Measurements from ENCODE around the gene RNLS. TPM values are rescaled to one million over a fixed set of nuclear protein-coding genes. Genes with fewer than 3 reads are reported as not detected.

Gene RNLS
- total RNA-seq, 1 donor from 2014 or later = 4.4 TPM

DNA sequence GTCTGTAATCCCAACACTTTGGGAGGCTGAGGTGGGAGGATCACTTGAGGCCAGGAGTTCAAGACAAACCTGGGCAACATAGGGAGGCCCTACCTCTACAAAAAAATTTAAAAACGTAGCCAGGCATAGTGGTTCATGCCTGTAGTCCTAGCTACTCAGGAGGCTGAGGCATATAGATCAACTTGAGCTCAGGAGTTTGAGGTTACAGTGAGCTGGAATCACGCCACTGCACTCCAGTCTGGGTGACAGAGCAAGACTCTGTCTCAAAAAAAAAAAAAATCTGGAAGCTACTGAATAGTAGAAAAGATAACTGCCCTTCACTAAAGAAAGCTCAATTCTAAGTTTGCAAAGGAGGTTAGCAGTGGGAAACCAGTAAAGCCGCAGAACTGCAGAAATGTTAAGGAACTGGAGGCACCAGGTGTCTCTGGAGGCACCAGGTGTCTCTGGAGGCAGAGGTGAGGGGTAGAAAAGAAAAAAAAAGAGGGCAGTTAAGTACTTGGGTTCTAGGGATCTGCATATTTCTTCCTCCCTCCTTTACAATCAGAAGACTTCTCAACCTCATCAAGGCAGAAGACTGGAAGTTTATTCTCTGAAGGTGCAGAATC is 56.5 kb downstream of the RNLS start:
- TF ChIP-seq, protein P1, sequence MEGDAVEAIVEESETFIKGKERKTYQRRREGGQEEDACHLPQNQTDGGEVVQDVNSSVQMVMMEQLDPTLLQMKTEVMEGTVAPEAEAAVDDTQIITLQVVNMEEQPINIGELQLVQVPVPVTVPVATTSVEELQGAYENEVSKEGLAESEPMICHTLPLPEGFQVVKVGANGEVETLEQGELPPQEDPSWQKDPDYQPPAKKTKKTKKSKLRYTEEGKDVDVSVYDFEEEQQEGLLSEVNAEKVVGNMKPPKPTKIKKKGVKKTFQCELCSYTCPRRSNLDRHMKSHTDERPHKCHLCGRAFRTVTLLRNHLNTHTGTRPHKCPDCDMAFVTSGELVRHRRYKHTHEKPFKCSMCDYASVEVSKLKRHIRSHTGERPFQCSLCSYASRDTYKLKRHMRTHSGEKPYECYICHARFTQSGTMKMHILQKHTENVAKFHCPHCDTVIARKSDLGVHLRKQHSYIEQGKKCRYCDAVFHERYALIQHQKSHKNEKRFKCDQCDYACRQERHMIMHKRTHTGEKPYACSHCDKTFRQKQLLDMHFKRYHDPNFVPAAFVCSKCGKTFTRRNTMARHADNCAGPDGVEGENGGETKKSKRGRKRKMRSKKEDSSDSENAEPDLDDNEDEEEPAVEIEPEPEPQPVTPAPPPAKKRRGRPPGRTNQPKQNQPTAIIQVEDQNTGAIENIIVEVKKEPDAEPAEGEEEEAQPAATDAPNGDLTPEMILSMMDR (IDR thresholded peaks at IDR 0.05; ENCODE audit: partially characterized antibody, unreplicated experiment) = no peak
- Mint-ChIP-seq H3K4me1 (ENCODE audit: low read depth, unreplicated experiment) (no peaks in the 10 kb centered on the region), H3K27ac (ENCODE audit: unreplicated experiment) (no peak overlapping the region), H3K36me3 (ENCODE audit: unreplicated experiment) (no peaks in the 10 kb centered on the region), H3K27me3 (ENCODE audit: unreplicated experiment) (no peaks in the 10 kb centered on the region), H3K9me3 (ENCODE audit: unreplicated experiment) (no peaks in the 10 kb centered on the region), H3K4me3 (ENCODE audit: unreplicated experiment) (no peak overlapping the region)
- no peak for DNase-seq

- Mint-ChIP-seq H3K4me1 (ENCODE audit: low read depth, unreplicated experiment) (no peaks in the 10 kb centered on the region), H3K4me3 (ENCODE audit: unreplicated experiment) (no peak overlapping the region), H3K27me3 (ENCODE audit: unreplicated experiment) (no peaks in the 10 kb centered on the region), H3K36me3 (ENCODE audit: unreplicated experiment) (no peaks in the 10 kb centered on the region), H3K9me3 (ENCODE audit: unreplicated experiment) (no peaks in the 10 kb centered on the region), H3K27ac (ENCODE audit: unreplicated experiment) (no peak overlapping the region)
- TF ChIP-seq, protein P1 (IDR thresholded peaks at IDR 0.05; ENCODE audit: partially characterized antibody, unreplicated experiment) = no peak
- DNase-seq = no peak
Observed at GRCh38 chr10:88525371-88526069, 57.6 kb downstream of the RNLS start.

GRCh38 chr10:88523739-88524400 is 59.2 kb downstream of the RNLS start:
- Mint-ChIP-seq H3K27me3 (ENCODE audit: unreplicated experiment) (no peaks in the 10 kb centered on the region), H3K27ac (ENCODE audit: unreplicated experiment) (no peak overlapping the region), H3K9me3 (ENCODE audit: unreplicated experiment) (no peaks in the 10 kb centered on the region), H3K36me3 (ENCODE audit: unreplicated experiment) (no peaks in the 10 kb centered on the region), H3K4me1 (ENCODE audit: low read depth, unreplicated experiment) (no peaks in the 10 kb centered on the region), H3K4me3 (ENCODE audit: unreplicated experiment) (no peak overlapping the region)
- DNase-seq = no peak
- TF ChIP-seq, protein P1 (IDR thresholded peaks at IDR 0.05; ENCODE audit: partially characterized antibody, unreplicated experiment) = no peak

GRCh38 chr10:88522715-88523114 is 60.4 kb downstream of the RNLS start:
- H3K4me1 Mint-ChIP-seq (ENCODE audit: low read depth, unreplicated experiment) = no peaks in the 10 kb centered on the region
- H3K27ac Mint-ChIP-seq (ENCODE audit: unreplicated experiment) = no peak overlapping the region
- no peaks in the 10 kb centered on the region for H3K36me3 Mint-ChIP-seq (ENCODE audit: unreplicated experiment)
- no peak overlapping the region for H3K4me3 Mint-ChIP-seq (ENCODE audit: unreplicated experiment)
- TF ChIP-seq, protein P1 (IDR thresholded peaks at IDR 0.05; ENCODE audit: partially characterized antibody, unreplicated experiment) = no peak
- no peaks in the 10 kb centered on the region for H3K27me3 Mint-ChIP-seq (ENCODE audit: unreplicated experiment)
- no peaks in the 10 kb centered on the region for H3K9me3 Mint-ChIP-seq (ENCODE audit: unreplicated experiment)
- DNase-seq = no peak

GRCh38 chr10:88521791-88522190 is 61.3 kb downstream of the RNLS start:
- H3K4me1 Mint-ChIP-seq (ENCODE audit: low read depth, unreplicated experiment) = no peaks in the 10 kb centered on the region
- H3K4me3 Mint-ChIP-seq (ENCODE audit: unreplicated experiment) = no peak overlapping the region
- no peaks in the 10 kb centered on the region for H3K27me3 Mint-ChIP-seq (ENCODE audit: unreplicated experiment)
- no peaks in the 10 kb centered on the region for H3K9me3 Mint-ChIP-seq (ENCODE audit: unreplicated experiment)
- no peaks in the 10 kb centered on the region for H3K36me3 Mint-ChIP-seq (ENCODE audit: unreplicated experiment)
- no peak overlapping the region for H3K27ac Mint-ChIP-seq (ENCODE audit: unreplicated experiment)
- TF ChIP-seq, protein P1 (IDR thresholded peaks at IDR 0.05; ENCODE audit: partially characterized antibody, unreplicated experiment) = no peak
- no peak for DNase-seq
